ENCODE results near the gene ZBTB7C.

The ZBTB7C gene

GRCh38 chr18:48385596-48385995 is 23.6 kb downstream of the ZBTB7C start:
- DNase-seq = no peak

GRCh38 chr18:48376934-48377333 is 32.2 kb downstream of the ZBTB7C start:
- no peak for DNase-seq

- DNase-seq = no peak
Measured at GRCh38 chr18:48376406-48376805, 32.8 kb downstream of the ZBTB7C start.

- DNase-seq = no peak
Measured at GRCh38 chr18:48375150-48375800, 33.9 kb downstream of the ZBTB7C start.

DNA sequence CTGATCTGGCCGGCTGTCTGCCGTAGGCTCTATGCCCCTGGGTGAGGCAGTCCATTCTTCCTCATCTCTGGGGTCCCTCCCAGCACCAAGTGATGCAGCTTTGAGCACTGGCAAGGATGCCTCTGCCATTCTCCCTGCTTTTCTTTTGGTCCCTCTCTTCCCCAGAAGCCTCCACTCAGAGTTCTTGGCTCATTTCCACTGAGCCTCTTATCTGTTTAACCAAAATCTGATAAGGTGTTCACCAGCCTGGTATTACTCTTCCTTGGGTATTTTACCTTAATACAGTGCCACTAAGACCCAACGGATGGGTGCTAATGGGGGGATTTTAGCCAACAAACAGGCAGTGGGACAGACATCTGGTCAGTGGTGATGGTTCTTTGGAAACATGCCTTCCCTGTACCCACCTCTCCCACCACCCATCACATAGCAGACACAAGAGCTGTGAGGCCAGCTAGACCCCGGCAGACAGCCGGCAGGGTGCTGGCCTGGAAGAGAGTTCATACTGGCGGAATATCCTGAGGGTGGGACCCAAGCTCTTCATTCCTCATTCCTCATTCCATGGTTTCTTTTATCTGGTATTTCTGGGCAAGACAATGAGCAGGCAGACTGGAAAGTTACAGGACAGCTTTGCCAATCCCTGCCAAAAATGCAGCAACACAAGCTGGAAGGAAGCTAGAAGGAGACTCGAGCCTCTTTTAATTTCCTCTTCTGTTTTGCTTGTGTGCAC is 34.6 kb downstream of the ZBTB7C start:
- DNase-seq = no peak

GRCh38 chr18:48371854-48372602 is 37.2 kb downstream of the ZBTB7C start:
- DNase-seq = no peak

DNA sequence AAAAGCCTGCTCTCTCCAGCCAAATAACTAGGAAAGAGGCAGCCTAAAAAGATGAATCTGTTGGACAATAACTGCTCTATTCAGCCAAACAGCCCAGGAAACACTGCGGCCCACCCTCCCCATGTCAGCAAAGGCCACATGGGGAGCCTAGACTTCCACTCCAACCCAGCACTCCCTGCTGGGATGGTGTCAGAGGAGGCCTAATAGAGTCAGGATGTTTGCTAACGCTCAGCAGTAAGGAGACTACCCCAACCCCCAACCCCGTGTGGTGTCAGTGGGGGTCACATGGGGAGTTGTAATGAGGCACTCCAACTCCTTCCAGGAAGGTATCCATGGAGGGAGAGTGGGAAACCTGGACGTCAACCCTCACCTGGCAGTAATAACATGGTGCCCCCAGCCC is 41.6 kb downstream of the ZBTB7C start:
- no peak for DNase-seq

GRCh38 chr18:48365965-48366364 is 43.2 kb downstream of the ZBTB7C start:
- DNase-seq = no peak

DNA sequence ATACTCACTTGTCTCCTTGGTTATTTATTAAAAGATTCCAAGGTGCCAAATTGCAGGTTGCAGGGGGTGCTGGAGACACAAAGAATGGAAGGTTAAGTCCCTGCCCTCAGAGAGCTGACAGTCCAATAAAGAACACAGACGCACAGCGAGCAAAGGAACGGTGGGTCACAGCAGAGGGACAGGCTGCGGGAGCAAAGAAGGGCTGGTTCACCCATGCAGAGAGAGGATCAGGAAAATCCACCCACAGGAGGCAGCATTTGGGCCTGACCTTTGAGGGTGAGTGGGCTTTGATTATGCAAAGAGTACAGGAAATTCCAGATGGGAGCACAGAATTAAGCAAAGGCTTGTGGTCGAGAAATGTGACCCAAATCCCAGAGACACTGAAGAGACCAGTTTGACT is 45.0 kb downstream of the ZBTB7C start:
- DNase-seq = no peak

- no peak for DNase-seq
Measured at GRCh38 chr18:48363175-48363574, 46.0 kb downstream of the ZBTB7C start.

- no peak for DNase-seq
Measured at GRCh38 chr18:48361801-48362200, 47.4 kb downstream of the ZBTB7C start.

- no peak for DNase-seq
Measured at GRCh38 chr18:48360376-48361021, 48.7 kb downstream of the ZBTB7C start.

- DNase-seq = no peak
Measured at GRCh38 chr18:48359626-48360025, 49.6 kb downstream of the ZBTB7C start.

DNA sequence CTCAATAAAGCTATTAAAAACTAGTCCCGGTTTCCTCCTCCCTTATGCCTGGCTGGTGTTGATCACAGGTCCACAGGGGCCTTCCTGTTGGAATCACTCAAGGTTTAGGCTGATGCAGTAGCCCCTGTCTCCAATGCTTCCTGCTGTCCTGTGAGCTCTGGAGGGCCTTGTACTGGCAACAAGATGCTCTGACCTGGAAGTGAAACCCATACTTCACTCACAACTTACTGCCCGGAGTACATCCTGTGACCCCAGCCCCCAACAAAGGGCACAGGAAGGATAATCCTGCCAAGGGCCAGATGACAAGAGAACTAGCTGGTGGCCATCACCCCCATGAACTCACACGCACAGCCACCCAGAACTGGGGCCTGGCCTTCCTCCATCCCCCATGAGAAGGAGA is 50.3 kb downstream of the ZBTB7C start:
- no peak for DNase-seq

GRCh38 chr18:48356909-48357631 is 52.1 kb downstream of the ZBTB7C start:
- peak in 1 of 2 experiments; percentile 47 for DNase-seq

DNA sequence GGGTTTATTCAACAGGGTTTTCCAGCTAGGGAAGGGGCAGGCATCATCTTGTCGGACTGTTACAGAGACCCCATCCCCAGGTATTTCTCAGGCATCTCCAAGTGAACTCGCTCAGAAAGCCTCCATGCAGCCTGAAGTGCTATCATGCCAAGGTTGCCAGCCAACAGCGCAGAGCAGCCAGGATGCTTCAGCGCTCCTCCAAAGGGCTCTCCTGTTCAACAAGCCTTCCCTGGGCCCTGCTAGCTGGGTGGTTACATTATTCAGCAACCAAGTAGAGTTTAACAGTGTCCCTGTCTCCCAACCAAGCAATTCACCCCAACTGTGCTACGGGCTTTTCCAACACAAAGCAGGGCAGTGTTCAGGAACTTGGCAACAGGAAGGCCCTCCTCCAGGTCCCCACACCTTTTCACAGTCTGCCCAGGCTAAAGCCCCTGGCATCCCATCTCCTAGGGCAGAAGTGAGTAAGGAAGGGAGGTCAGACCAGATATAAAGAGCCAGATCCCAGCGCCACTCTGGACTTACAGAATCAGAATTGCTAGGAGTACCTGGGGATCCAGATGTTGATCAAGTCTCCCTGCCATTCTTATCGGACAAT is 52.9 kb downstream of the ZBTB7C start:
- DNase-seq = no peak

DNA sequence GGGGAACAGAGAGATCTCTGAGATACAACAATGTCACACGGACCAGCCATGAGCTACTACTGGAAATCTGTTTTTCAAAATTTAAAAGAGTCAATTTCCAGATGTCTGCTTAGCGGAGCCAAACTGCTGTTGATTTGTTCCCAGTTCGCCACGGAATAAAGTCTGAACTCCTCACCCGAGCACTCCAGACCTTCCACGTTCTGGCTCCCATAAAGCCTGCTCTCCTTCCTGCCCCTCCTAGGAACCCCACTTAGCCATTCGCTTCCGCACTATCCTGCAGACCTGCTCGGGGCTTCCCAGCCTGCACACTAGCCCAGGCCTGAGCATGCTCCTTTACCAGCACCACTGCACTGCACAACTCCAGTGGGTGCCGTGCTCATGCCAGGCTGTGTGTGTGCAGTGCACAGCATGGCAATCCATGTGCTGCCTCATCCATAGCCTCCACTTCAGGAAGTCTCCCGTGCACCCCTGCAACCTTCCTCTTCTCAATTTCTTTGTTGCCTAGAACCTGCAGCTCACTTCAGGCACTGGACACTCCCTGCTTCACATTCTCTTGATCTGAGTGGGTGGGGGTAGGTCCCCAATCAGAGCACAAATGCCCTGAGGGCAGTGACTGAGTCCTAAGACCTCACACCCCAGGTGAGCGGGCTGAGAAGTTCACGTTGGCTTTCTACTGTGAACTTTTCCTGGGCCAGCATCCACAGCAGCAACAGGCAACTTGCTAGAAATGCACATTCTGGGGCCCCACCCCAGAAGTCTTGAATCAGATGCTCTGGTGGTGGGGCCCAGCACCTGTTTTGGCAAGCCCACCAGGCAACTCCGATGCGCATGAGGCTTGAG is 53.7 kb downstream of the ZBTB7C start:
- no peak for DNase-seq

DNA sequence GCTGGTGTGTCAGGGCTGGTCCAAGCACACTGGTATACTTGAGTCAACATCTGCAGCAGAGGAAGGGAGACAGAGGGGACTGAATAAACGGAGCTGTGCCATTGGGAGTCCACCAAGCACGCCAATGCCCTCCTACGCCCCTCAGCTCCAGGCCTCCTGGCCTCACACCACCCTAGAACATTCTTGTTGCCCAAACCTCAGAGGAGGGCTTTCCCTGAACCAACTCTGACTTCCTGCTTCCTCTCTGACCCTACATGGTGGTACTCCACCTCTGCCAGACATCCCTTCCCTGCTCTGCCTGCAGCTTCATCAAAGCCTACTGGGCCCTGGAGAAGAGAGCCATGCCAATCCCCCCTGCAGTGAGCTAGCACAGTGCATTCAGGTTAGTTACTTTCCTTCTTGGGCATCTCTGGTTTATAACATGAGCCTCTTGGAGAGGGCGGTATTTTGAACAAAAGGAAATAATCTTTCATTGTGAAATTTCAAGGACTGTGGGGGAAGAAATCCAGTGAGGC is 54.4 kb downstream of the ZBTB7C start:
- no peak for DNase-seq

DNA sequence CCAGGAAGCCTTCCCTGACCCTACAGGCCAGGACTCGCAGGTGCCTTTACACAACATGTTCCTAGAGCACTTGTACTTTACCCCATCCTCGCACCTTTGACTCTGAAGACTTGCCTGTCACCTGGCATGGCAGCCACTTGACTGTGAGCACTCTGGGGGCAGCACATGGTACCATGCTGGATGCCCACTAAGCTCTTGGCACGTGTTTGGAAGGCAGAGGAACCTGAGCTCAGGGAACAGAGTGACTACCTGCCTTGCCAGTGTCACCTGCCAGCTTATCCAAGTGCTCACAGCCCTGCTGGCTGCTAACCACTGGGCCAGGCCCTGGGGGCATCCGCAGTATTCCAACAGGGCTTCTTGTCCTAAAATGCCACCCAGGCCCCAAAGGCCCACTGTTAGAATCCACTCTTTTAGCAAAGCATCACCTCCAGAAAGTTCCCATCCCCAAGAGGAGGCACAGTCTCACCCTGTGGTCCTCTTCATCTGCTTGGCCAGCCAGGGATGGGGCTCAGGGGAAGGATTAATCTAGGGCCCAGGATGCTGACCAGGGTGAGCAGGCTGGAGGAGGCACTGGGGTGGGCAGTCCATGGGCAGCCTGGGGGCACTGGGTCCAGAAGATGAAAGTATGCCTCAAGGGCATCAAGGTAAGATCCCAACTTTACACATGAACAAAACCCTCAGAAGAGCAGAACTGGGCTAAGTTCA is 57.0 kb downstream of the ZBTB7C start:
- DNase-seq = no peak

Data from SHP77 (cell line).